Measurements from ENCODE around the gene SYNE3.

SYNE3 gene

GRCh38 chr14:95523815-95524448 is 7.5 kb upstream of the SYNE3 start:
- Histone ChIP-seq H3K4me1 (ENCODE audit: control insufficient read depth in 1 of 2, insufficient read depth in 2 of 2, low read length in 2 of 2) (peaks cover 6 to 20% of the 10 kb centered on the region in 2 experiments), H3K18ac (ENCODE audit: low read length) (no peak overlapping the region), H3K79me2 (ENCODE audit: control insufficient read depth, insufficient read depth, low read length, poor library complexity) (no peaks in the 10 kb centered on the region), H2BK5ac (ENCODE audit: low read depth, low read length, poor library complexity) (no peak overlapping the region), H4K12ac (ENCODE audit: low read depth, low read length) (no peak overlapping the region), H2AFZ (ENCODE audit: insufficient read depth, low read length, poor library complexity) (no peak overlapping the region), H4K91ac (ENCODE audit: low read depth, low read length) (no peak overlapping the region), H3K4ac (ENCODE audit: low read depth, low read length) (no peak overlapping the region), H3K4me3 (ENCODE audit: low read depth, low read length) (no peak overlapping the region), H3K14ac (ENCODE audit: low read length) (no peak overlapping the region), H2AK5ac (ENCODE audit: low read length) (peak overlapping the region; percentile 39), H3K9ac (ENCODE audit: low read length) (no peak overlapping the region), H2BK12ac (ENCODE audit: low read length) (no peak overlapping the region), H3K23ac (ENCODE audit: low read length) (no peak overlapping the region), H4K8ac (ENCODE audit: low read depth, low read length) (no peak overlapping the region), H2BK120ac (ENCODE audit: insufficient read depth, low read length, poor library complexity) (peak overlapping the region; percentile 15), H3K36me3 (ENCODE audit: control insufficient read depth in 1 of 2, insufficient read depth in 2 of 2, low read length in 2 of 2) (no peaks in the 10 kb centered on the region), H3K79me1 (ENCODE audit: low read length) (peaks cover 3% of the 10 kb centered on the region), H3K27ac (ENCODE audit: low read depth, low read length) (no peak overlapping the region), H3K4me2 (ENCODE audit: low read length) (no peak overlapping the region), H3K9me3 (ENCODE audit: insufficient read depth, low read depth, low read length) (no peaks in the 10 kb centered on the region), H3K27me3 (ENCODE audit: insufficient read depth, low read length) (no peaks in the 10 kb centered on the region)
- WGBS (ENCODE audit: extremely low coverage, insufficient coverage, insufficient read length) = no CpG with 5 or more reads among the region's 11 CpGs
- peak; percentile 50 to 81 for DNase-seq

GRCh38 chr14:95523051-95523814 is 6.8 kb upstream of the SYNE3 start:
- H2BK120ac ChIP-seq (ENCODE audit: insufficient read depth, low read length, poor library complexity) = no peak overlapping the region
- H3K79me2 ChIP-seq (ENCODE audit: control insufficient read depth, insufficient read depth, low read length, poor library complexity) = no peaks in the 10 kb centered on the region
- WGBS (ENCODE audit: extremely low coverage, insufficient coverage, insufficient read length) = no CpG with 5 or more reads among the region's 12 CpGs
- no peak overlapping the region for H3K14ac ChIP-seq (ENCODE audit: low read length)
- no peak overlapping the region for H4K91ac ChIP-seq (ENCODE audit: low read depth, low read length)
- no peak overlapping the region for H2AK5ac ChIP-seq (ENCODE audit: low read length)
- H3K9ac ChIP-seq (ENCODE audit: low read length) = no peak overlapping the region
- H2AFZ ChIP-seq (ENCODE audit: insufficient read depth, low read length, poor library complexity) = no peak overlapping the region
- H3K18ac ChIP-seq (ENCODE audit: low read length) = no peak overlapping the region
- H3K9me3 ChIP-seq (ENCODE audit: insufficient read depth, low read depth, low read length) = no peaks in the 10 kb centered on the region
- no peaks in the 10 kb centered on the region for H3K36me3 ChIP-seq (ENCODE audit: control insufficient read depth in 1 of 2, insufficient read depth in 2 of 2, low read length in 2 of 2)
- H3K23ac ChIP-seq (ENCODE audit: low read length) = no peak overlapping the region
- H3K4me1 ChIP-seq (ENCODE audit: control insufficient read depth in 1 of 2, insufficient read depth in 2 of 2, low read length in 2 of 2) = peaks cover 6 to 20% of the 10 kb centered on the region in 2 experiments
- H2BK5ac ChIP-seq (ENCODE audit: low read depth, low read length, poor library complexity) = no peak overlapping the region
- no peak overlapping the region for H3K27ac ChIP-seq (ENCODE audit: low read depth, low read length)
- H3K4ac ChIP-seq (ENCODE audit: low read depth, low read length) = no peak overlapping the region
- no peak overlapping the region for H4K12ac ChIP-seq (ENCODE audit: low read depth, low read length)
- H3K79me1 ChIP-seq (ENCODE audit: low read length) = peaks cover 3% of the 10 kb centered on the region
- no peak overlapping the region for H3K4me3 ChIP-seq (ENCODE audit: low read depth, low read length)
- no peak overlapping the region for H4K8ac ChIP-seq (ENCODE audit: low read depth, low read length)
- H2BK12ac ChIP-seq (ENCODE audit: low read length) = no peak overlapping the region
- H3K4me2 ChIP-seq (ENCODE audit: low read length) = no peak overlapping the region
- peak; percentile 40 to 66 for DNase-seq
- no peaks in the 10 kb centered on the region for H3K27me3 ChIP-seq (ENCODE audit: insufficient read depth, low read length)

- Histone ChIP-seq H3K79me2 (ENCODE audit: control insufficient read depth, insufficient read depth, low read length, poor library complexity) (no peaks in the 10 kb centered on the region), H2AFZ (ENCODE audit: insufficient read depth, low read length, poor library complexity) (no peak overlapping the region), H3K14ac (ENCODE audit: low read length) (no peak overlapping the region), H2BK5ac (ENCODE audit: low read depth, low read length, poor library complexity) (no peak overlapping the region), H3K23ac (ENCODE audit: low read length) (peak overlapping the region; percentile 31), H3K27ac (ENCODE audit: low read depth, low read length) (no peak overlapping the region), H2BK12ac (ENCODE audit: low read length) (no peak overlapping the region), H3K4me2 (ENCODE audit: low read length) (no peak overlapping the region), H3K4me3 (ENCODE audit: low read depth, low read length) (no peak overlapping the region), H3K18ac (ENCODE audit: low read length) (no peak overlapping the region), H4K91ac (ENCODE audit: low read depth, low read length) (no peak overlapping the region), H2AK5ac (ENCODE audit: low read length) (no peak overlapping the region), H3K27me3 (ENCODE audit: insufficient read depth, low read length) (no peaks in the 10 kb centered on the region), H3K4me1 (ENCODE audit: control insufficient read depth in 1 of 2, insufficient read depth in 2 of 2, low read length in 2 of 2) (peaks cover 6 to 20% of the 10 kb centered on the region in 2 experiments), H3K9me3 (ENCODE audit: insufficient read depth, low read depth, low read length) (no peaks in the 10 kb centered on the region), H4K8ac (ENCODE audit: low read depth, low read length) (no peak overlapping the region), H3K4ac (ENCODE audit: low read depth, low read length) (no peak overlapping the region), H4K12ac (ENCODE audit: low read depth, low read length) (no peak overlapping the region), H3K9ac (ENCODE audit: low read length) (no peak overlapping the region), H3K36me3 (ENCODE audit: control insufficient read depth in 1 of 2, insufficient read depth in 2 of 2, low read length in 2 of 2) (no peaks in the 10 kb centered on the region), H3K79me1 (ENCODE audit: low read length) (peaks cover 3% of the 10 kb centered on the region), H2BK120ac (ENCODE audit: insufficient read depth, low read length, poor library complexity) (no peak overlapping the region)
- DNase-seq = no peak
- no CpG with 5 or more reads among the region's 4 CpGs for WGBS (ENCODE audit: extremely low coverage, insufficient coverage, insufficient read length)
Measured at GRCh38 chr14:95522556-95522955, 6.1 kb upstream of the SYNE3 start.

GRCh38 chr14:95522116-95522515 is 5.7 kb upstream of the SYNE3 start:
- no peak overlapping the region for H2AK5ac ChIP-seq (ENCODE audit: low read length)
- no peak overlapping the region for H3K4me2 ChIP-seq (ENCODE audit: low read length)
- WGBS (ENCODE audit: extremely low coverage, insufficient coverage, insufficient read length) = no CpG with 5 or more reads among the region's 11 CpGs
- no peak overlapping the region for H3K14ac ChIP-seq (ENCODE audit: low read length)
- no peak overlapping the region for H3K9ac ChIP-seq (ENCODE audit: low read length)
- H2BK12ac ChIP-seq (ENCODE audit: low read length) = no peak overlapping the region
- no peaks in the 10 kb centered on the region for H3K27me3 ChIP-seq (ENCODE audit: insufficient read depth, low read length)
- no peak overlapping the region for H3K18ac ChIP-seq (ENCODE audit: low read length)
- no peaks in the 10 kb centered on the region for H3K36me3 ChIP-seq (ENCODE audit: control insufficient read depth in 1 of 2, insufficient read depth in 2 of 2, low read length in 2 of 2)
- no peaks in the 10 kb centered on the region for H3K79me2 ChIP-seq (ENCODE audit: control insufficient read depth, insufficient read depth, low read length, poor library complexity)
- no peak overlapping the region for H2BK120ac ChIP-seq (ENCODE audit: insufficient read depth, low read length, poor library complexity)
- no peak overlapping the region for H3K4me3 ChIP-seq (ENCODE audit: low read depth, low read length)
- H2AFZ ChIP-seq (ENCODE audit: insufficient read depth, low read length, poor library complexity) = no peak overlapping the region
- peaks cover 6 to 20% of the 10 kb centered on the region in 2 experiments for H3K4me1 ChIP-seq (ENCODE audit: control insufficient read depth in 1 of 2, insufficient read depth in 2 of 2, low read length in 2 of 2)
- H3K79me1 ChIP-seq (ENCODE audit: low read length) = peaks cover 3% of the 10 kb centered on the region
- no peak overlapping the region for H3K27ac ChIP-seq (ENCODE audit: low read depth, low read length)
- DNase-seq = no peak
- H3K9me3 ChIP-seq (ENCODE audit: insufficient read depth, low read depth, low read length) = no peaks in the 10 kb centered on the region
- H4K12ac ChIP-seq (ENCODE audit: low read depth, low read length) = no peak overlapping the region
- no peak overlapping the region for H3K4ac ChIP-seq (ENCODE audit: low read depth, low read length)
- H2BK5ac ChIP-seq (ENCODE audit: low read depth, low read length, poor library complexity) = no peak overlapping the region
- no peak overlapping the region for H4K91ac ChIP-seq (ENCODE audit: low read depth, low read length)
- no peak overlapping the region for H4K8ac ChIP-seq (ENCODE audit: low read depth, low read length)
- H3K23ac ChIP-seq (ENCODE audit: low read length) = no peak overlapping the region

Data from trophoblast cell (in vitro differentiated cells and primary cell).